Activated T-helper 1 cell treated with anti-CD3 and anti-CD28 coated beads, Interleukin-2, amount 50 U/mL, for 16 hours (primary cell): ENCODE data around the gene CASZ1.

ENCODE experiments used
- DNase-seq, 2 donors: peaks; one replicate each; pipeline ENCODE4 v3.0.0-alpha.2; 2020; ENCODE audit warnings: low read depth in 1 of 2, low spot score in 1 of 2

The CASZ1 gene

GRCh38 chr1:10776190-10776905 lies 20.1 kb downstream of the CASZ1 start:
- DNase-seq: no peak

- DNase-seq: no peak
Observed at GRCh38 chr1:10775763-10776162, 20.7 kb downstream of the CASZ1 start.

DNA sequence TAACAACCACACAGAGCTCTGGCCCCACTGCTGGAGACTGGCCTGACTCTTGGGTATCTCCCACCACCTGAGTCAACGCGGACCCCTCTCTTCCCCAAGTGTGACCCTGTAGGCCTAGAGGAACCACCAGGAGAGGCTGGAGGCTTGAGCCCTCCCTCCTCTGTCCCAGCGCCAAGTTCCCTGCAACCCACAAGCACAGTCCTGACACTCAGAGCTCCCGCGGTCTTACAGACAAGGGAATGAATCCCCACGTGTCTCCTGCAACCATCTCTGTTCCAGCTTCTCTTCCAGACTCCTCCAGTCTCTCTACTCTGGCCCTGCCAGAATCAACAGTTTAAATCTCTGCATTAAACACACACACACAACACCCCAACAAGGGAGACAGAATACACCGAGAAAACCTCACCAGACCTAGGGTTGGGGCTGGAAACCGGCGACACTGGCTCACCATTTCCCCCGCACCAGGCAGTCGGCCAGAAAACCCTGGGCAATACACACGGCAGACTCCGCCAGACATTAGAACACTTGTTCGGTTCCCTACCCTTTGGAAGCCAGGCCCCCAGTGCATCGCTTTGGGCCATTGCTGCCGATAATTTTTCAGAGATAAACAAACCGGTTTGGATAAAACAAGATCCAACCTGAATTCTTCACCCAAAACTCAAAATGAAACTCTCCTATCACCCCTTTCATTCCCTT lies 21.7 kb downstream of the CASZ1 start:
- no peak for DNase-seq

DNA sequence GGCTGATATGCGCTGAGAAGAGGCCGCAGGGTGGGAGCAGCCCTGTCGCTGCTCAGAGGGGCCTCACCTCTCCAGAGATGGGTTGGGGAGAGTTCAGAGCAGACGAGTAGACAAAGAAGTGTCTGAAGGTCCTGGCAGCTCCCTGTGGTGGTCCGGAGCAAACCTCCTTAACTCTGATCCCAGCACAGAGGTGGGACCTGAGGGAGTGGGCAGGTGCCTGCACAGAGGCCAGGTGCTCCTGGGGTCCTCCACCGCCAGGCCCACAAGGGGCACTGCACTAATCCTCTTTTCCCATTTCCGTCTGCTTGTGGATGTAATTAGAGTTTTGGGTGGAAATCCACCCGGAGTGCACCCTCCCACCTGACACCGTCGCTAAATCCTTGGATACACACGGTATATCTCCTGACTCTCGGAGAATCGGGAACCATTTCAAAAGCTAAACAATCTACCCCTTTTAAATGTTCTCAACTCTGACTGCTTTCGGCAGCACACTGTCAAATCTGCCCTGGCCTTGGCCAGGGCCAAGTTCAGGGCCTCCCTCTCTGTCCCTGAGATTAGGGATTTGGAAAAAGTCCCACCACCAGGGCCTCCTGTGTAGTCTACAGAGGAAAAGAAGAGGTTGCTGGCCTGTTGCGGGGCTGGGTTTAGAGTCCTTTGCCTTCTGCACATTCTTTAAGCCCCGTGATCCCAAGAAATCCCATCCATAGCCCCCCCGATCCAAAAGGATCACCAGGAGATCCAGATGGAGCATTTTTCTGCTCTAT lies 22.4 kb downstream of the CASZ1 start:
- DNase-seq: no peak

- DNase-seq: no peak
Observed at GRCh38 chr1:10773376-10773775, 23.1 kb downstream of the CASZ1 start.

DNA sequence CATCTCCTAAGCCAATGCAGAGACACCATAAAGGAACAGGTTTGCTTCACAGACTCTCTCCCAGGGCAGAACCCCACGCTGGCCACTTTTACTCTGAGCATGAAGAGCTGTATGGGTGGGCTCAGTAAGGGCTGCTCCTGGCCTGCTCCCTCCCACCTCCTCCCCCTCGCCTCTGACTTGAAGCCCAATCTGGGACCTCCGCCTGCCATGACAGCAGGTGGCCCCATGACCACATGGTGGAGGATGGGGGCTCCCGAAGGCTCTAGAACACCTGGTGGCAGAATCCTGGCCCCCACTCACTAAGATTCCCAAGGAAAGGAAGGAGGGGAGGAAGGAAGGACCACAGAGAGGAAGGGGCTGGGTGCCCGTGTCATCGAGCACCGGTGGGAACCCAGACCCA lies 23.7 kb downstream of the CASZ1 start:
- no peak for DNase-seq

- DNase-seq: no peak
Observed at GRCh38 chr1:10771789-10772188, 24.7 kb downstream of the CASZ1 start.

DNA sequence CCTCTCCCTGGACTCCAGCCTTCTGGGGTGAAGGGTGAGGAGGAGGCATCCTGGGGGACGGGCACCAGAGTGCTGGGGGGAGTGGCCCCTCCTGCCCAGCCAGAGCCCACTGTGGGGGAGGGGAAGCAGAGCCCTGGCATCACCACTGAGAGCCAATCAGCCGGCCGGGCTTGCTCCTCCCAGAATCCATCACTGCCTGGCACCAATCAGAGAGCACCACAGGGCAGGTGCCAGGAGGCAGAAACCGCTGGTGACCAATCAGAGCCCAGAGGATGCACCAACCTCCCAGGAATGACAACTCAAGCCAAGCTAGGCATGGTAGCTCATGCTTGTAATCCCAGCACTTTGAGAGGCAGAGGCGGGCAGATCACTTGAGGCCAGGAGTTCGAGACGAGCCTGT lies 27.9 kb downstream of the CASZ1 start:
- no peak for DNase-seq

- DNase-seq: no peak
Observed at GRCh38 chr1:10767282-10767681, 29.2 kb downstream of the CASZ1 start.

GRCh38 chr1:10765734-10766478 lies 30.5 kb downstream of the CASZ1 start:
- DNase-seq: no peak

- no peak for DNase-seq
Observed at GRCh38 chr1:10765304-10765703, 31.1 kb downstream of the CASZ1 start.

DNA sequence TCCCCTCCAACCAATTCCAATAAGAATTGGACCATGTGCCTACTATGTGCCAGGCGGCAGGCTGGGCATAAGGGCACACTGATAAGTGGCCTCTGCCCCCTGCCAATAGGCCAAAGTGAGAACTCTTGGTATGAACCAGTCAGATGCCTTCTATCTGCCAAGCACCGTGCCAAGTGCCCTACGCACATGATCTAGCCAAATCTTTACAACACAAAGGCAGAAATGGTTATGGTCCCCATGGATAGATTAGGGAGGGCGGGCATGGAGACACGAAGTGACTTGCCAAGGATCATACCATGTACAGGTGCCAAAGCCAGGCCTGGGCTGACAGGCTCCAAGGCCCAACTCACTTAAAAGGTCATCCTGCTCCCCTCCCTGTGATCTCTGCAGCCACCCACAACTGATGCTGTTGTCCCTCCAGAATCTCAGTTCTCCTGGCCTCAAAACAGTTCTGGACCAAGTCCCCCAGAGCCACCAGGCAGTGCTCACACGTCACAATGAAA lies 32.1 kb downstream of the CASZ1 start:
- no peak for DNase-seq

GRCh38 chr1:10762875-10763274 lies 33.6 kb downstream of the CASZ1 start:
- DNase-seq: no peak

GRCh38 chr1:10762153-10762523 lies 34.3 kb downstream of the CASZ1 start:
- DNase-seq: no peak

- DNase-seq: no peak
Observed at GRCh38 chr1:10761503-10762152, 34.8 kb downstream of the CASZ1 start.

GRCh38 chr1:10760566-10761502 lies 35.6 kb downstream of the CASZ1 start:
- no peak for DNase-seq

GRCh38 chr1:10759413-10760200 lies 36.8 kb downstream of the CASZ1 start:
- DNase-seq: no peak

DNA sequence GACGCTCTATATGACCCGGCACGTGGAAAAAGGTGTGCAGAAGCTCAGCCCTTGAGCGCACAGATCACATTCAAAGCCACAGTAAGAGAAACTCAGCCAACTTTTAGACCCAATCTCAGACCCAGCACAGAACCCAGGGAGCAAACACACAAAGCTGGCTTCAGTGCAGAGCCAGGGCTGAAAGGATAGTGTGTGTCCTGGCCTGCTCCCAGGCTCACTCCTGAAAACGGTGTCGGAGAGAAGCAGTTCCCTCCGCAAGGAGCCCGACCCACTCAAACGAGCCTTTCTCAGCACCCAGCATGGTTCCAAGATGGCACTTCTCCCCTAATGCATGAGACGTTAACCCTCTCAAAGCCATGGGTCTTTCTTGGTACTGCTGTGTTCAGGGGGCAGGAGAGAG lies 39.6 kb downstream of the CASZ1 start:
- no peak for DNase-seq

GRCh38 chr1:10755970-10756521 lies 40.4 kb downstream of the CASZ1 start:
- peak; percentile 19 to 24 for DNase-seq
